SK-N-SH treated with all-trans-retinoic acid at 6 μM for 48 hours (cell line): ENCODE results near the gene ZNF627.

Experiments
- CREB5 ChIP-seq: fragments of 250-450 bp; sonication (Bioruptor Pico); IDR thresholded peaks from 2 replicates; pipeline ENCODE4 v1.5.1; 2020; ENCODE audit warnings: low read depth, mild to moderate bottlenecking, moderate library complexity
- ESRRG ChIP-seq: fragments of 250-450 bp; sonication (Bioruptor Pico); IDR thresholded peaks from 2 replicates; pipeline ENCODE4 v1.6.1; 2021; ENCODE audit warnings: mild to moderate bottlenecking
- OSR1 ChIP-seq: fragments of 250-450 bp; sonication (Bioruptor Pico); IDR thresholded peaks from 2 replicates; pipeline ENCODE4 v1.8.0; 2022; ENCODE audit warnings: moderate library complexity, mild to moderate bottlenecking, inconsistent platforms
- PATZ1 ChIP-seq: fragments of 250-450 bp; sonication (Bioruptor Pico); IDR thresholded peaks from 2 replicates; pipeline ENCODE4 v1.8.0; 2020; ENCODE audit warnings: mild to moderate bottlenecking, moderate library complexity, borderline replicate concordance
- POU6F1 ChIP-seq: fragments of 250-450 bp; sonication (Bioruptor Pico); IDR thresholded peaks from 2 replicates; pipeline ENCODE4 v1.8.0; 2021; ENCODE audit warnings: low read depth, mild to moderate bottlenecking, moderate library complexity, borderline replicate concordance
- ZNF565 ChIP-seq: fragments of 450-650 bp; formaldehyde crosslinking; conservative IDR thresholded peaks from 2 replicates; pipeline ENCODE4 v1.5.0; 2020; ENCODE audit warnings: low read depth, mild to moderate bottlenecking, moderate library complexity
- ZNF70 ChIP-seq: fragments of 450-650 bp; formaldehyde crosslinking; IDR thresholded peaks from 2 replicates; pipeline ENCODE4 v1.5.0; 2020; ENCODE audit warnings: mild to moderate bottlenecking, moderate library complexity

- no peak for TF ChIP-seq ZNF565
- TF ChIP-seq ZNF70 (CRISPR knock-in tag) = no peak
- no peak for TF ChIP-seq POU6F1 (CRISPR knock-in tag)
- TF ChIP-seq ESRRG = no peak
- no peak for TF ChIP-seq CREB5
- TF ChIP-seq OSR1 (CRISPR knock-in tag) = no peak
- no peak for TF ChIP-seq PATZ1 (CRISPR knock-in tag)
Observed at GRCh38 chr19:11658970-11659369, 61.7 kb downstream of the ZNF627 start.
